PC-3 (cell line): ENCODE results near the gene BMPER.

Source experiments
- EZH2 ChIP-seq: fragments of 300-600 bp; sonication (generic); IDR thresholded peaks from one replicate; pipeline ENCODE4 v1.6.1; 2017; ENCODE audit warnings: antibody characterized with exemption, mild to moderate bottlenecking, low read length; ENCODE audit not compliant: unreplicated experiment
- EZH2phosphoT487 ChIP-seq: fragments of 300-600 bp; sonication (generic); IDR thresholded peaks from 2 replicates; pipeline ENCODE4 v1.6.1; 2018; ENCODE audit warnings: mild to moderate bottlenecking, antibody characterized with exemption, low read length, borderline replicate concordance
- TF ChIP-seq, protein P1 (sequence below): fragments of 300-600 bp; sonication (generic); conservative IDR thresholded peaks from 2 replicates; pipeline ENCODE4 v1.5.1; 2017; ENCODE audit warnings: antibody characterized with exemption, low read depth, mild to moderate bottlenecking, low read length

GRCh38 chr7:34137176-34137575 lies 231.8 kb downstream of the BMPER start:
- TF ChIP-seq, protein P1, sequence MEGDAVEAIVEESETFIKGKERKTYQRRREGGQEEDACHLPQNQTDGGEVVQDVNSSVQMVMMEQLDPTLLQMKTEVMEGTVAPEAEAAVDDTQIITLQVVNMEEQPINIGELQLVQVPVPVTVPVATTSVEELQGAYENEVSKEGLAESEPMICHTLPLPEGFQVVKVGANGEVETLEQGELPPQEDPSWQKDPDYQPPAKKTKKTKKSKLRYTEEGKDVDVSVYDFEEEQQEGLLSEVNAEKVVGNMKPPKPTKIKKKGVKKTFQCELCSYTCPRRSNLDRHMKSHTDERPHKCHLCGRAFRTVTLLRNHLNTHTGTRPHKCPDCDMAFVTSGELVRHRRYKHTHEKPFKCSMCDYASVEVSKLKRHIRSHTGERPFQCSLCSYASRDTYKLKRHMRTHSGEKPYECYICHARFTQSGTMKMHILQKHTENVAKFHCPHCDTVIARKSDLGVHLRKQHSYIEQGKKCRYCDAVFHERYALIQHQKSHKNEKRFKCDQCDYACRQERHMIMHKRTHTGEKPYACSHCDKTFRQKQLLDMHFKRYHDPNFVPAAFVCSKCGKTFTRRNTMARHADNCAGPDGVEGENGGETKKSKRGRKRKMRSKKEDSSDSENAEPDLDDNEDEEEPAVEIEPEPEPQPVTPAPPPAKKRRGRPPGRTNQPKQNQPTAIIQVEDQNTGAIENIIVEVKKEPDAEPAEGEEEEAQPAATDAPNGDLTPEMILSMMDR = no peak
- TF ChIP-seq EZH2 = no peak
- no peak for TF ChIP-seq EZH2phosphoT487
